Measurements from ENCODE around the gene GRIP1. TPM values are rescaled to one million over a fixed set of nuclear protein-coding genes. Genes with fewer than 3 reads are reported as not detected.
A peak's percentile ranks its signal among the peaks of the same experiment; 100 is the strongest.

The GRIP1 gene
- total RNA-seq, 1 donor, result 1.7 TPM

DNA sequence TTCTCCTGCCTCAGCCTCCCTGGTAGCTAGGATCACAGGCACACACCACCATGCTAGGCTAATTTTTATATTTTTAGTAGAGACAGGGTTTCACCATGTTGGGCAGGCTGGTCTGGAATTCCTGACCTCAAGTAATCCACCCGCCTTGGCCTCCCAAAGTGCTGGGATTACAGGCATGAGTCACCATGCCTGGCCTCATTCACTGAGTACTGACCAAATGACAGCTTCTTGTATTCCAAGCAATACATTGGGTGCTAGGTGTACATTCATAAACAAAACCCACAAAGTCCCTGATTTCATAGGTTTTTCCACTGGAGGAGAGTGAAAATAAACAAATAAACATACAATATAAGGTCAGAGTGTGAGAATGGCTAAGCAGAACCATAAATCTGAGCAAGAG is 240.3 kb downstream of the GRIP1 start:
- H3K4me3 ChIP-seq (ENCODE audit: low read depth, low read length), result no peak overlapping the region
- peak; percentile 53 for DNase-seq (ENCODE audit: low read depth)
- TF ChIP-seq, protein P1, sequence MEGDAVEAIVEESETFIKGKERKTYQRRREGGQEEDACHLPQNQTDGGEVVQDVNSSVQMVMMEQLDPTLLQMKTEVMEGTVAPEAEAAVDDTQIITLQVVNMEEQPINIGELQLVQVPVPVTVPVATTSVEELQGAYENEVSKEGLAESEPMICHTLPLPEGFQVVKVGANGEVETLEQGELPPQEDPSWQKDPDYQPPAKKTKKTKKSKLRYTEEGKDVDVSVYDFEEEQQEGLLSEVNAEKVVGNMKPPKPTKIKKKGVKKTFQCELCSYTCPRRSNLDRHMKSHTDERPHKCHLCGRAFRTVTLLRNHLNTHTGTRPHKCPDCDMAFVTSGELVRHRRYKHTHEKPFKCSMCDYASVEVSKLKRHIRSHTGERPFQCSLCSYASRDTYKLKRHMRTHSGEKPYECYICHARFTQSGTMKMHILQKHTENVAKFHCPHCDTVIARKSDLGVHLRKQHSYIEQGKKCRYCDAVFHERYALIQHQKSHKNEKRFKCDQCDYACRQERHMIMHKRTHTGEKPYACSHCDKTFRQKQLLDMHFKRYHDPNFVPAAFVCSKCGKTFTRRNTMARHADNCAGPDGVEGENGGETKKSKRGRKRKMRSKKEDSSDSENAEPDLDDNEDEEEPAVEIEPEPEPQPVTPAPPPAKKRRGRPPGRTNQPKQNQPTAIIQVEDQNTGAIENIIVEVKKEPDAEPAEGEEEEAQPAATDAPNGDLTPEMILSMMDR (IDR thresholded peaks at IDR 0.05; ENCODE audit: insufficient read depth, low read depth, low read length), result no peak

DNA sequence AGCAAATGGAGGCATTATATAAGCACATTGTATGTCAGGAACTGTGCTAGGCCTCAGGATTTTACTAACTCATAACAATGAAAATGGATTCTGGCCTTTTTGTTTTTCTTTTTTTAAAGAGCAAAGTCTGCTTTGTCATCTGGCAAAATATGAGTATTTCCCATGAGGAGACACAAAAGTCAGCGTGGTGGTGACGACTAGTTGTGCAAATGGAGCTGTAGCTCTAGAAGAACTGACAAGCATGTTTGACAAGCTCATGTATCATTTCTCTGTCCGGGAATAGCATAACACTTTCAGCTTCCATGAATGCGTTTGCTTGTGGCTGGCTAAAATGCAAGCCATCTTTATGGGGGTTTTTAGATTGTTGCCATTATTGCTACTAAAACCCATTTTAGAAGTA is 248.8 kb downstream of the GRIP1 start:
- H3K4me3 ChIP-seq (ENCODE audit: low read depth, low read length), result no peak overlapping the region
- TF ChIP-seq, protein P1 (IDR thresholded peaks at IDR 0.05; ENCODE audit: insufficient read depth, low read depth, low read length), result no peak
- DNase-seq (ENCODE audit: low read depth), result no peak

DNA sequence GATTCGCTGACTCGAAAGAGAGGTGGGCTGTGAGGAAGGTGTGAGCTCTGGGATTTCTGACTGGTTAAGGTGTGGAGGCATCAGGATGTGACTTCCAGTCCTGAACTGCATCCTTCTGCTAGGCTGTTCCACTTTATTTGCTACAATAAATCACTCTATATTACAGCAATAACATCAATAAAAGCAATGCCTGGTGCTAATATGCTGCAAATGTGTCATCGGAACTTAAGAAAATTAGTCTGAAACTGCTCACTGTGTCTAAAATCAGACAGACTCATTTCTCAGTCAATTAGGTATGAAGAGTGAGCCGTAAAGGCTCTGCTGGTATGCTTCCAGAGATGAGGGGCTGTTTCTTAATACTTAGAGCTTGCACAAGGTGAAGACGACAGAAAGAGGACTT is 250.0 kb downstream of the GRIP1 start:
- no peak for DNase-seq (ENCODE audit: low read depth)
- H3K4me3 ChIP-seq (ENCODE audit: low read depth, low read length), result no peak overlapping the region
- TF ChIP-seq, protein P1 (IDR thresholded peaks at IDR 0.05; ENCODE audit: insufficient read depth, low read depth, low read length), result no peak

DNA sequence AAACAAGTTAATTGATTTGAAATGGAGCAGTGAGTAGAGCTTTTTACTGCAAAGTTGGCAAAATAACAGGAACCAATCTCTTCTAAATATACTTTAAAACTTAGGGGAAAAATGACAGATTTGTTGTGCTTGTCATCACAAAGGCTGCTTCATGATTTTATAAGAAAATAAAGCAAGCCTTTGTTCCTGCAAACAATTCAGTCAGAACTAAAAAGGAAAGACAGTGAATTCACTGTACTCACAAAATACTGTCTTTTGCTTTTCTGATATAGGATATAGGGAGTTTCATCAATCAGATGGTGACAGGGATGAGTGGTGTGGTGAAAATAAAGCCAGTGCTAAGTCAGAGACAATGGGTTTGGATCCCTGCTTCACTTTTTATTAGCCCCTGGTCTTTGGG is 250.6 kb downstream of the GRIP1 start:
- TF ChIP-seq, protein P1 (IDR thresholded peaks at IDR 0.05; ENCODE audit: insufficient read depth, low read depth, low read length), result no peak
- no peak overlapping the region for H3K4me3 ChIP-seq (ENCODE audit: low read depth, low read length)
- no peak for DNase-seq (ENCODE audit: low read depth)

DNA sequence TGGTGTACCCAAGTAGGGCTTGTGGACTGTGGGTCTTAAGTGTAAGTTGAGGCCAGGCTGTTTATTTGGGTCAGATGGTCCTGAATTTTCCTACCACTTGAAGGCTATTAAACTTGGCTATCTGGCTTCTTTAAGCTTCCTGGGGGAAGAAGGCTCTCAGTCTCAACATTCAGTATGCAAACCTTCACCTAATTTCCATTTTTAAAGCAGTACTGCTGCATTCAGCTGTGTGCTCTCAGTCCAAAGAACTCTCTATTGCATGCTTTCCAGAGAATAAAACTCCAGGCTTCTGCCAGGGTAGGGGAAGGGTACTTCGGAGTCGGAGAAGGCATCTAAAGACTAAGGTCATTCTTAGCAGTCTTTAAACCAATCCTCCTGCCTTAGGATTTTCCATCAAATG is 252.2 kb downstream of the GRIP1 start:
- H3K4me3 ChIP-seq (ENCODE audit: low read depth, low read length), result no peak overlapping the region
- TF ChIP-seq, protein P1 (IDR thresholded peaks at IDR 0.05; ENCODE audit: insufficient read depth, low read depth, low read length), result no peak
- no peak for DNase-seq (ENCODE audit: low read depth)

DNA sequence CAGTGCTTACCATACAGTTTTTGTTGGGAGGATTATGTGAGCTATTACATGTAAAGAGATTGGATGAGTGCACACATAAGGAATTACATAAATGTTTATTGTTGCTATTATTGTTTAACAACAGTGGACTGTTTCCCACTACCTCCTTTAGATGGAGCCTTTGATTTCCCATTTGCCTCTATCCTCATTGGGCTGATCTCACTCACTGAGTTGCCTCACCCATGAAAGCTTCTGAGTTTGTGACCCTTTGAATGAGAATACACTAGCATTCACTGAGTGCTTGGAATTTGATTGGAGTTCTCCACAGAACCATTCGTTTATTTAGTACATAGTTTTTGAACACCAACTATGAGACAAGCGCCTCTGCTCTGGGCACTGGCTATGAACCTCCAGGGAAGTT is 255.6 kb downstream of the GRIP1 start:
- DNase-seq (ENCODE audit: low read depth), result no peak
- TF ChIP-seq, protein P1 (IDR thresholded peaks at IDR 0.05; ENCODE audit: insufficient read depth, low read depth, low read length), result no peak
- no peak overlapping the region for H3K4me3 ChIP-seq (ENCODE audit: low read depth, low read length)

DNA sequence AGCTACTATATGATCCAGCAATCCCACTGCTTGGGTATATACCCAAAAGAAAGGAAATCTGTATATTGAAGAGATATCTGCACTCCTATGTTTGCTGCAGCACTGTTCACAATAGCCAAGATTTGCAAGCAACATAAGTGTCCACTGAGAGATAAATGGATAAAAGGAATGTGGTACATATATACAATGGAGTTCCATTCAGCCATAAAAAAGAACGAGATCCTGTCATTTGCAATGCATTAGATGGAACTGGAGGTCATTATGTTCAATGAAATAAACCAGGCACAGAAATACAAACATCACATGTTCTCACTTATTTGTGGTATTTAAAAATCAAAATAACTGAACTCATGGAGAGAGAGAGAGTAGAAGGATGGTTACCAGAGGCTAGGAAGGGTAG is 260.0 kb downstream of the GRIP1 start:
- TF ChIP-seq, protein P1 (IDR thresholded peaks at IDR 0.05; ENCODE audit: insufficient read depth, low read depth, low read length), result no peak
- DNase-seq (ENCODE audit: low read depth), result no peak
- H3K4me3 ChIP-seq (ENCODE audit: low read depth, low read length), result no peak overlapping the region

All from fibroblast of villous mesenchyme (primary cell).